H1 (cell line): Measurements from ENCODE around the gene NDC1. TPM values are rescaled to one million over a fixed set of nuclear protein-coding genes. Genes with fewer than 3 reads are reported as not detected.

Source experiments
- CTCF ChIA-PET: fragments of 300-600 bp; sonication (Branson Sonifier 250); formaldehyde crosslinking; loops from one replicate; lab custom pipeline; 2021; ENCODE audit not compliant: partially characterized antibody; lab: Charles Lee
- POLR2A ChIA-PET: fragments of 300-600 bp; sonication (Branson Sonifier 250); formaldehyde crosslinking; loops from one replicate; lab custom pipeline; 2021; ENCODE audit warnings: inconsistent platforms; ENCODE audit not compliant: partially characterized antibody; lab: Charles Lee
- DNase-seq, 2 experiments: peaks; one replicate each; pipeline versions ENCODE4 v3.0.0 to v3.0.0-alpha.2; 2010 to 2022; ENCODE audit warnings: low spot score in 2 of 2, low read depth in 1 of 2, mixed read lengths in 1 of 2
- FAIRE-seq: peaks from 2 replicates; lab custom pipeline; 2011; peaks lifted over from hg19 to GRCh38; lab: Jason Lieb, UNC
- H2AFZ ChIP-seq: 2 replicates; pipeline ENCODE4 v1.8.1; 2012; ENCODE audit warnings: low read length, inconsistent platforms
- H2AK5ac ChIP-seq: 2 replicates; pipeline ENCODE4 v1.6.1; 2013; ENCODE audit warnings: low read depth, low read length
- H2BK120ac ChIP-seq: replicated peaks from 2 replicates; pipeline ENCODE3; 2013; ENCODE audit warnings: low read depth, low read length, inconsistent platforms
- H2BK12ac ChIP-seq: 2 replicates; pipeline ENCODE4 v1.6.1; 2013; ENCODE audit warnings: low read depth, low read length
- H2BK15ac ChIP-seq: 2 replicates; pipeline ENCODE4 v1.6.1; 2013; ENCODE audit warnings: low read length
- H2BK20ac ChIP-seq: 2 replicates; pipeline ENCODE4 v1.6.1; 2013; ENCODE audit warnings: low read length
- H2BK5ac ChIP-seq: 2 replicates; pipeline ENCODE4 v1.6.1; 2013; ENCODE audit warnings: low read depth, low read length
- H3K14ac ChIP-seq: 2 replicates; pipeline ENCODE4 v1.6.1; 2013; ENCODE audit warnings: inconsistent platforms; ENCODE audit not compliant: insufficient read length
- H3K18ac ChIP-seq: 2 replicates; pipeline ENCODE4 v1.6.1; 2013; ENCODE audit warnings: low read length; ENCODE audit errors: extremely low read depth
- H3K23ac ChIP-seq: 2 replicates; pipeline ENCODE4 v1.6.1; 2013; ENCODE audit warnings: inconsistent platforms; ENCODE audit not compliant: insufficient read length
- H3K23me2 ChIP-seq: 2 replicates; pipeline ENCODE4 v1.6.1; 2013; ENCODE audit warnings: low read depth, low read length
- H3K27ac ChIP-seq: 2 replicates; pipeline ENCODE4 v1.6.1; 2011; ENCODE audit warnings: low read depth, low read length, inconsistent platforms
- H3K27me3 ChIP-seq, 4 experiments: replicated peaks in 1 of 4; 1 replicate in 1 of 4; 2 replicates in 3 of 4; pipeline versions ENCODE4 v1.6.1 to v1.8.1; 2011 to 2013; ENCODE audit warnings: low read length in 3 of 4, mild to moderate bottlenecking in 3 of 4, inconsistent platforms in 2 of 4, mixed read lengths in 2 of 4, moderate library complexity in 1 of 4; ENCODE audit not compliant: control insufficient read depth in 3 of 4, insufficient read depth in 3 of 4; ENCODE audit errors: extremely low read depth in 1 of 4
- H3K36me3 ChIP-seq, 4 experiments: 2 replicates each; pipeline versions ENCODE4 v1.6.1 to v1.8.1; 2011 to 2013; ENCODE audit warnings: mild to moderate bottlenecking in 4 of 4, low read length in 3 of 4, moderate library complexity in 2 of 4, control low read depth in 1 of 4, inconsistent platforms in 1 of 4; ENCODE audit not compliant: insufficient read depth in 4 of 4, control insufficient read depth in 2 of 4
- H3K4ac ChIP-seq: replicated peaks from 2 replicates; pipeline ENCODE3; 2013; ENCODE audit warnings: low read length, low read depth, mixed read lengths, inconsistent platforms; ENCODE audit not compliant: insufficient read length
- H3K4me1 ChIP-seq, 4 experiments: replicated peaks in 1 of 4; 1 replicate in 1 of 4; 2 replicates in 3 of 4; pipeline versions ENCODE4 v1.6.1 to v1.8.1; 2011 to 2013; ENCODE audit warnings: low read length in 3 of 4, inconsistent platforms in 2 of 4, mixed read lengths in 1 of 4; ENCODE audit not compliant: insufficient read depth in 4 of 4, control insufficient read depth in 3 of 4
- H3K4me2 ChIP-seq, 2 experiments: 2 replicates each; pipeline versions ENCODE4 v1.6.1 to v1.8.1; 2011 to 2013; ENCODE audit warnings: low read depth in 2 of 2, low read length in 2 of 2, control low read depth in 1 of 2, inconsistent platforms in 1 of 2, mild to moderate bottlenecking in 1 of 2; ENCODE audit not compliant: insufficient read depth in 1 of 2
- H3K4me3 ChIP-seq, 4 experiments: fragments of 200-600, 300-600 bp in 1 of 4; sonication (generic), shearing (Covaris generic), sonication (Bioruptor Twin) in 1 of 4; 2 replicates each; pipeline versions ENCODE4 v1.5.1 to v1.8.1; 2011 to 2016; ENCODE audit warnings: low read length in 4 of 4, low read depth in 3 of 4, control low read depth in 2 of 4, inconsistent platforms in 2 of 4, mild to moderate bottlenecking in 2 of 4, mixed read lengths in 1 of 4, moderate library complexity in 1 of 4; ENCODE audit not compliant: insufficient read depth in 2 of 4; ENCODE audit errors: extremely low read depth in 1 of 4
- H3K56ac ChIP-seq: replicated peaks from 2 replicates; pipeline ENCODE3; 2013; ENCODE audit warnings: low read depth, mild to moderate bottlenecking, mixed read lengths, low read length, inconsistent platforms; ENCODE audit not compliant: insufficient read length
- H3K79me1 ChIP-seq: 2 replicates; pipeline ENCODE4 v1.6.1; 2013; ENCODE audit warnings: low read depth, low read length, control low read depth
- H3K79me2 ChIP-seq, 2 experiments: 2 replicates each; pipeline versions ENCODE4 v1.6.1 to v1.8.1; 2012 to 2013; ENCODE audit warnings: low read length in 2 of 2, mild to moderate bottlenecking in 2 of 2, inconsistent platforms in 1 of 2; ENCODE audit not compliant: insufficient read depth in 2 of 2, control insufficient read depth in 1 of 2
- H3K9ac ChIP-seq, 4 experiments: replicated peaks in 1 of 4; 1 replicate in 1 of 4; 2 replicates in 3 of 4; pipeline versions ENCODE4 v1.6.1 to v1.8.1; 2011 to 2013; ENCODE audit warnings: low read depth in 3 of 4, low read length in 3 of 4, control low read depth in 2 of 4, mild to moderate bottlenecking in 2 of 4, moderate library complexity in 2 of 4, inconsistent platforms in 1 of 4; ENCODE audit errors: extremely low read depth in 1 of 4
- H3K9me3 ChIP-seq, 2 experiments: 2 replicates each; pipeline versions ENCODE4 v1.6.1 to v1.8.1; 2012 to 2013; ENCODE audit warnings: mild to moderate bottlenecking in 2 of 2, moderate library complexity in 2 of 2, control low read depth in 1 of 2, inconsistent platforms in 1 of 2, low read depth in 1 of 2, low read length in 1 of 2, mixed read lengths in 1 of 2; ENCODE audit not compliant: insufficient read depth in 2 of 2
- H4K20me1 ChIP-seq, 2 experiments: replicated peaks in 1 of 2; 2 replicates each; pipeline versions ENCODE3 to v1.8.1; 2011 to 2013; ENCODE audit warnings: inconsistent platforms in 2 of 2, low read length in 2 of 2, mild to moderate bottlenecking in 1 of 2; ENCODE audit not compliant: insufficient read depth in 2 of 2, control insufficient read depth in 1 of 2
- H4K5ac ChIP-seq: 2 replicates; pipeline ENCODE4 v1.6.1; 2013; ENCODE audit warnings: low read length, low read depth, mixed read lengths, inconsistent platforms; ENCODE audit not compliant: insufficient read length
- H4K8ac ChIP-seq: 2 replicates; pipeline ENCODE4 v1.8.0; 2013; ENCODE audit warnings: mild to moderate bottlenecking, moderate library complexity, low read length, inconsistent platforms; ENCODE audit not compliant: insufficient read depth; ENCODE audit errors: extremely low read depth
- H4K91ac ChIP-seq: replicated peaks from 2 replicates; pipeline ENCODE3; 2013; ENCODE audit warnings: low read length, mixed read lengths, inconsistent platforms; ENCODE audit not compliant: insufficient read length
- CTCF ChIP-seq, 3 experiments: IDR thresholded peaks; 1 replicate in 2 of 3; 2 replicates in 1 of 3; pipeline versions ENCODE4 v1.5.1 to v1.6.1; 2011; ENCODE audit warnings: low read length in 3 of 3, mild to moderate bottlenecking in 3 of 3, inconsistent platforms in 2 of 3, low read depth in 1 of 3, moderate library complexity in 1 of 3; ENCODE audit not compliant: insufficient read depth in 1 of 3; ENCODE audit errors: control extremely low read depth in 1 of 3
- JUND ChIP-seq: IDR thresholded peaks from 2 replicates; pipeline ENCODE4 v1.6.1; 2011; ENCODE audit warnings: mild to moderate bottlenecking, improper control_type of control experiment, low read length
- KDM1A ChIP-seq: fragments of 200-600, 300-600 bp; sonication (generic); IDR thresholded peaks from 2 replicates; pipeline ENCODE4 v1.7.1; 2016; ENCODE audit warnings: mild to moderate bottlenecking, low read length, borderline replicate concordance
- RNF2 ChIP-seq: fragments of 200-900, 300-1000 bp; sonication (generic); IDR thresholded peaks from 2 replicates; pipeline ENCODE4 v1.7.1; 2016; ENCODE audit warnings: borderline replicate concordance, low read depth, mild to moderate bottlenecking, antibody characterized with exemption, low read length; ENCODE audit not compliant: poor library complexity, severe bottlenecking; ENCODE audit errors: missing control alignments
- USF2 ChIP-seq: IDR thresholded peaks from 2 replicates; pipeline ENCODE4 v1.6.1; 2011; ENCODE audit warnings: low read length, improper control_type of control experiment
- WGBS, 2 experiments: shearing (Covaris generic) in 1 of 2; methylation state at CpG; one replicate each; pipeline versions ENCODE4 v1.1.6 to v1.1.7; 2013 to 2015; ENCODE audit warnings: low lambda C conversion rate in 2 of 2, mixed read lengths in 2 of 2, inconsistent platforms in 1 of 2, low coverage in 1 of 2, missing lambda C conversion rate in 1 of 2; ENCODE audit not compliant: insufficient replicate concordance in 2 of 2, insufficient coverage in 1 of 2, insufficient read length in 1 of 2; ENCODE audit errors: extremely low coverage in 1 of 2, missing lambda C conversion rate in 1 of 2; 5-methylcytosine and 5-hydroxymethylcytosine counted together
- polyA plus RNA-seq, 7 experiments: library from polyadenylated mRNA; depleted of rRNA in 3 of 7; stranded (reverse) in 5 of 7; unstranded in 2 of 7; fragments of >200 nt in 5 of 7; fragments of 200-250 nt in 2 of 7; gene quantifications; 1 replicate in 5 of 7; 2 replicates in 1 of 7; 4 replicates in 1 of 7; pipeline versions ENCODE4 v1.2.1 to v1.2.3, GENCODE V29; 2011 to 2013; ENCODE audit warnings: missing spikeins in 2 of 7, mixed read lengths in 2 of 7
- total RNA-seq: library from RNA; stranded (reverse); fragmentation: NEBNext Ultra II Directional; extraction: Animal tissue kit (Norgen Biotek cat#: 25700); gene quantifications from 2 replicates; pipeline ENCODE4 v1.2.1, GENCODE V29; 2021
- TF ChIP-seq, protein P1 (sequence below): IDR thresholded peaks from 2 replicates; pipeline ENCODE4 v1.6.1; 2012; ENCODE audit warnings: inconsistent platforms
- TF ChIP-seq, protein P2 (sequence below): IDR thresholded peaks from 2 replicates; pipeline ENCODE4 v1.6.1; 2011; ENCODE audit warnings: low read depth, mild to moderate bottlenecking, low read length; ENCODE audit not compliant: insufficient read depth

NDC1 gene
- total and polyA plus RNA-seq, 2 of the 8 experiments (the other 6 are each of a cell fraction or from before 2014, with no cell fraction given) = 62.9 to 66.1 TPM

DNA sequence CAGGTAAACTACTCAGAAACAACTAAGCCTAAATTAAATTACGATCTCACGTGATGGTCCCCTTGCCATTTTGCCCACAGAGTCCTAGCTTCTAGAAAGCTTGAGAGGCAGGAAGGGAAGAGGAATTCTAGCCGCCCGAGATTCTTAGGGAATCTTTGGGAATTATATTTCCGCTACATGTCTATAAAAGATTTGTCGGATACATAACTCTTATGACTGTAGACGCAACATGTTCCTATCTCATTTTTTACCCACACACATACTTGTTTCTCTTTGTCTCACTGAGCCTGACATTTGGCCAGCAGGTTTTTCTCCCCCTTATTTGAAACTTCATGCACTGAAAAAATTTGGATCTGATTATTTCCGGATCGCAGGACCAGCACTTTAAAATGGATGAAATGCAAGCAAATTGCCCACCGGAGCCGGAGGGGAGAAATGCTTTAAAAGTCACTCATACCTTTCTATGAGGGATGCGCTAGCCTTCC, 104.6 kb downstream of the NDC1 start:
- H2AK5ac ChIP-seq = no peak overlapping the region
- H3K18ac ChIP-seq = no peak overlapping the region
- no peak overlapping the region for H2BK120ac ChIP-seq
- no peak overlapping the region for H3K4ac ChIP-seq
- TF ChIP-seq, protein P1, sequence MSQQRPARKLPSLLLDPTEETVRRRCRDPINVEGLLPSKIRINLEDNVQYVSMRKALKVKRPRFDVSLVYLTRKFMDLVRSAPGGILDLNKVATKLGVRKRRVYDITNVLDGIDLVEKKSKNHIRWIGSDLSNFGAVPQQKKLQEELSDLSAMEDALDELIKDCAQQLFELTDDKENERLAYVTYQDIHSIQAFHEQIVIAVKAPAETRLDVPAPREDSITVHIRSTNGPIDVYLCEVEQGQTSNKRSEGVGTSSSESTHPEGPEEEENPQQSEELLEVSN = no peak
- no peak for TF ChIP-seq JUND
- TF ChIP-seq, protein P2, sequence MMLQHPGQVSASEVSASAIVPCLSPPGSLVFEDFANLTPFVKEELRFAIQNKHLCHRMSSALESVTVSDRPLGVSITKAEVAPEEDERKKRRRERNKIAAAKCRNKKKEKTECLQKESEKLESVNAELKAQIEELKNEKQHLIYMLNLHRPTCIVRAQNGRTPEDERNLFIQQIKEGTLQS = no peak
- TF ChIP-seq CTCF (IDR thresholded peaks at IDR 0.05; ENCODE audit: control extremely low read depth in 1 of 3, insufficient read depth in 1 of 3, low read depth in 1 of 3, low read length in 3 of 3) = no peak
- TF ChIP-seq KDM1A = no peak
- no peak for TF ChIP-seq RNF2
- TF ChIP-seq USF2 = no peak
- TF ChIP-seq, all 59 proteins: peak for 0
- CTCF ChIA-PET = interaction anchor here (0.7 to 2.6 kb wide), 3 partner anchors 9 to 20 kb away, joined by 3 to 14 read pairs (median 6); no protein-coding TSS in a partner anchor
- no peak overlapping the region for H3K9ac ChIP-seq
- H4K91ac ChIP-seq = no peak overlapping the region
- H2BK5ac ChIP-seq = no peak overlapping the region
- peaks cover 25 to 33% (median 33%) of the 10 kb centered on the region in 4 experiments for H3K27me3 ChIP-seq
- H2AFZ ChIP-seq = no peak overlapping the region
- no peaks in the 10 kb centered on the region for H4K20me1 ChIP-seq
- no peak overlapping the region for H3K4me3 ChIP-seq
- no peak overlapping the region for H4K5ac ChIP-seq
- H2BK20ac ChIP-seq = no peak overlapping the region
- H3K79me2 ChIP-seq = no peaks in the 10 kb centered on the region
- H3K23ac ChIP-seq = no peak overlapping the region
- peaks cover 0 to 6% (median 2%) of the 10 kb centered on the region in 4 experiments; a peak in 4 of 7 replicates for H3K4me1 ChIP-seq
- no peaks in the 10 kb centered on the region for H3K79me1 ChIP-seq
- no peaks in the 10 kb centered on the region for H3K9me3 ChIP-seq
- H4K8ac ChIP-seq = no peak overlapping the region
- H2BK12ac ChIP-seq = no peak overlapping the region
- no peak overlapping the region for H2BK15ac ChIP-seq
- H3K27ac ChIP-seq = no peak overlapping the region
- no peaks in the 10 kb centered on the region; a peak in 1 of 8 replicates for H3K36me3 ChIP-seq
- no peak for FAIRE-seq
- peaks cover 6% of the 10 kb centered on the region; the same call in 1 of the 2 replicates for H3K23me2 ChIP-seq
- WGBS, 2 experiments = 92% methylated on average over 12 of the region's 12 CpGs; no CpG with 5 or more reads in 1 of the 2 experiments
- H3K56ac ChIP-seq = no peak overlapping the region
- POLR2A ChIA-PET = no interaction called here
- no peak overlapping the region for H3K4me2 ChIP-seq
- no peak overlapping the region for H3K14ac ChIP-seq
- DNase-seq = no peak
